Activated T-helper 1 cell treated with anti-CD3 and anti-CD28 coated beads, Interleukin-2, amount 50 U/mL, for 16 hours (primary cell): ENCODE data around the gene CD247.

Experiments
- DNase-seq, 2 donors: peaks; one replicate each; pipeline ENCODE4 v3.0.0-alpha.2; 2020; ENCODE audit warnings: low read depth in 1 of 2, low spot score in 1 of 2

Gene CD247

DNA sequence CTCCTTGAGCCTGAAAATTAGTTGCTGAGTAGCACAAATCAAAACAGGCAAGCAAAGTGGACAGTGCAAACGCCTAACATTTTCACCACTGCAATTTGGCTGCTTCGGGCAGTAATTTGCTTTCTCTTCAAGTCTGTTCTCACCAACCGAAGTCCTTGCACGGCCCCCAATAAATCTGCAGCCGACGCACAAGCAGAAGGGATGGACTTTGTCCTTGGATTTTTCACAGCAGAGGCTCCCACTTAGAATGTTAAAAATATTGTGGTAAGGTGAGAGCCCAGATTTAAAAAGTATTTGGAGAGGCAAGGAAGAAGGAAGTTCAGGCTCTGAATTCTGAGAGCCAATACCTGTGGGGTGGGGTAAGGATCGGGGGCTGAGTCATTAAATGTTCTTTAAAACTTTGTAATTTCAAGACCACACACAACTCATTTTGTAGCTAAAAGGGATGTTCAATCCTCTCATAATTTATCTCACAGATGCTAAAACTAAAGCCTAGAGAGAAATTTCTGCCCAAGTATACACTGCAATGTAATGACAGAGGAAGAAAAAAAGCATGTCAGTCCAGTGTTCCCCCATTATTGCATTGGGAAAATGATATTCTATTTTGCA is 6.2 kb downstream of the CD247 start:
- no peak for DNase-seq

DNA sequence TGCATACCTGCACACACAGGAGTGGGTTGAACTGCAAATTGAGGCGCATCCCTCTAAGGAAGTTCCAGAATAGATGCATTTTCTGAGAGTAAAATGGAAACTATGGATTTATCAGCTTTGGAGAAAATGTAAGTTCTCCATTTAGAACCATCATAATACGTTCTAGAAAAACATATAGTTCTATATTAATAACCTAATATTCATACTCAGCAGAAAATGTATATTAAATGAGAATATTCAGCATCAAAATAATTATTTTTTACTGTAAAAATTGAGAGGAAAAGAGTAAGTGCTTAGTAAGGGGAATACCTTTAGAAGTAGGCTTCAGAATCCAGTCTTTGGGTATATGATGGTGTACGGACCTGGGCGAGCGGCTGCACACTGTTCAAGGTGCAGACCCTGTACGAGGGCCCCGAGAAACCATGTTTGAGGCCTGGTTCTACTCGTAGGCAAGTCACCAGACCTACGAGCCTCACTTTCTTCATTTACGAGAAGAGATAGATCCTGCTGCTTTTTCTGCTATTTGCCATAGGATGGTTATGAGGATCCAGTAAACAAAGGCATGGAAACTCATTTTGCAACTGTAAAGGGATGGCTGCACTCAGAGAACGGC is 6.8 kb downstream of the CD247 start:
- no peak for DNase-seq

DNA sequence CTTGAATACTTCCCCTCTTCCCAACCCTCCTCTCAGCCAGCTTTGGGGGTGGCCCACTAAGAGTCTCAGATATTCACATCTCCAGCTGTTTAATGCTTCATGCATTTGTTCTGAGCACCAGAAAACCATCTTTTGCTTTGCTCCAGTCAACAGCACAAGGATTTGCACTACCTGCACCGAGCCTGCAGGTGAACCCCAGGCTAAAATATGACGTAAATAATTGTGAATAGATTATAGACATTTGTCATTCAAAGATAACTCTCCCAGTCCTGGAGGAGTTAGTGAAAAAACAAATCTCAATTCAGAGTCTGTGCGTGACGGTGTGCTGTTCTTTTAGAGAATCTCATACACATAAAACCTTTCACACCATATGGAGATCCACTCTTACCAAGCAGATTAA is 7.4 kb downstream of the CD247 start:
- DNase-seq = no peak

DNA sequence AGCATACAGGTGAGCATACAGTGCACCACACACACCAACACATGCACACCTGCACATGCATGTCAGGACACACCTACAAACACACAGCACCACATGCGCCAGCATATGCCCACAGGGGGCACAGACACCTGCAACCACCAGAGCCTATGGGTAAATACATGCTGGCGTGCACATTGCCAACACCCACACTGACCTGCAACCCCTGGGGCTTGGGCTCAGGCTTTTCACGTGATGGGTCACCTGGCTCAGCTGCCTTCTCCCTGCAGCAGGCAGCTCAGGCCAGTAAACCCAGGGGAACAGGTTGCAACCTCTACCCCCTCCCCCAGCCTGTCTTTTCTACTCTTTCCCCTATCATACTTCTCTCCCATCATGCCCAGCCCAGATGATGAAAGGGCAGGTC is 8.1 kb downstream of the CD247 start:
- DNase-seq = no peak

DNA sequence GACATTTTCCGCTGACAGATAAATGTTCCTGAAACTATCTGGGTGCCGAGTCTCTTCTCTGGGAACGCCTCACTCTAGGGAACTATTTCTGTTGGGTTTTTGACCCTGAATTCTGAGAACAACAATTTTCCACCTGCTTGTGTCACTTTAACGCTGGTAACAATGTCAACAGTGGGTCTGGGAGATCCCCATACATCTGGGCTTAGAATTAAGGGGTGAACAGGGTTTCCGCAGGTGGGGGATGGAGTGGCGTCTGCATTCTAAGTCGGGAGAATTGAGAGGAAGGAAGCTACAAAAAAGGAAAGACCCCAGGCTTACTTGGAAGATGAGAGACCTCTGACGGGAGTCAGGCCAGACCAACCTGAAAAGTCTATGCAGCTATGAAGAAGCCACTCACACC is 8.7 kb downstream of the CD247 start:
- no peak for DNase-seq

DNA sequence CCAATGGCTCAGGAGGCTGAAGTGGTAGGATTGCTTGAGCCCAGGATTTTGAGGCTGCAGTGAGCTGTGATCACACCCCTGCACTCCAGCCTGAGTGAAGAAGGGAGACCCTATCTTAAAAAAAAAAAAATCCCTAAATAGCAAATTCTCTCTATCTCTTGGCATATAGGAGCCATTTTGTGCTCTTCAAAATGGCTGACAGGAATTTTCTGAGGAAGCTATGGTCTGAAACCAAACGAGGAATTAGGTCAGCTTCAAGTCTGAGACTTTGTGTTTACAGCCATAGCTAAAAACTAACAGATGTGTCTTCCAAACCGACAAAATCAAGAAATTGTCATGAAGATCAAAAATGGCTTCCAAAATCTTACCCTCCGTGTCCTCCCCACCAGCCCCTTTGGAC is 10.6 kb downstream of the CD247 start:
- no peak for DNase-seq

DNA sequence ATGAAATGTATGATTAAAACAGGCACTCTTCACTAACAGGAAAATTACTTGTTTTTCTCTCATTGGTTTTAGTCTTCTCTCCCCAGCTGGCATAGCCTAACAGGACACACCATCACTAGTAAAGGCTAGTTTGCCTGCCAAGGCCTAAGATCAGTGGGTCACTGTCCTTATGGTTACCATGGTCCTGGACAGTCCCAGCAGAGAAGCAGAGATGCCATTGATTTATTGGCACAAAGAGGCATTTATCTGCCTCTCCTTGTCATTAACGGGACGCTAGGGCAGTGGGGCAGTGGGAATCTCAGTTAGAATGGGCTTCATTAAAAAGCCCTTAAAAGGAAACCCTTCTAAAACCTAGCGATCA is 13.9 kb downstream of the CD247 start:
- DNase-seq = no peak

DNA sequence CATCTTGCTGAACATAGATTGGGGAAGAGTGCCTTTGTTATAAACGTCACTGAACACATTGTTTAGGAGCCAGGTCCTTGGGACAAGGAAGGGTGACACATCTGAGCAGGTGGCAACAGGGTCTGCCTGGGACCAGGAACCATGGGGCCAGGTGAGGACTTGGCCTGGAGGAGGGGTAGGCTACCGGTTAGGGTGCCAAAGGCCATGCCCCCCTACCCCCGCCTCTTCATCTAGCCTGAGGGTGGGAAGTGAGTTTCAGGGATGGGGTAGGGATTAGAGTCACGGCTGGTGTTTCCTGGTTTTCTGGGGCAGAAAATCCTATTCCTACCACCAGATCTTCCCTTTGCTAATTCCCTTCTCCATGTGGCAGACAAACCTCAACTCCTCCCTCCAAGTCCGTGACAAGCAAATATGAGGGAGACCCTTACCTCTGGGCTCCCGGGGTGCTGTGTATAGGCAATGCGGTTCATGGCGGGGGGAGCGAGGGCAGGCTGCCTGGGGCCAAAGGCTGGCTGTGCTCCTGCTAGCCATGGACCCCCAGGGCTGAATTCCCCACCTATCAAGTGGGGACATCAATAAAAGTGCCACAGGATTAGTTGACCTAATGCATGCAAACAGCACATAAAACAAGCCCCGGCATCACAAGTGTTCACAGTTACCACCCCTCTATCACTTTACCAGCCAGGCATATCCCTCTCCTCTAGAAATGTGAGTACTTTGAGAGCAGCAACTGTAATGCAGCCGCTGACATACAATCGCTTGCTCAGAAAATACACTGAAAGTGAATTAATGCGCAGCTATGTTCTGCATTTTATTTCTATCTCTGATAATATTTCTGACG is 14.5 kb downstream of the CD247 start:
- no peak for DNase-seq

DNA sequence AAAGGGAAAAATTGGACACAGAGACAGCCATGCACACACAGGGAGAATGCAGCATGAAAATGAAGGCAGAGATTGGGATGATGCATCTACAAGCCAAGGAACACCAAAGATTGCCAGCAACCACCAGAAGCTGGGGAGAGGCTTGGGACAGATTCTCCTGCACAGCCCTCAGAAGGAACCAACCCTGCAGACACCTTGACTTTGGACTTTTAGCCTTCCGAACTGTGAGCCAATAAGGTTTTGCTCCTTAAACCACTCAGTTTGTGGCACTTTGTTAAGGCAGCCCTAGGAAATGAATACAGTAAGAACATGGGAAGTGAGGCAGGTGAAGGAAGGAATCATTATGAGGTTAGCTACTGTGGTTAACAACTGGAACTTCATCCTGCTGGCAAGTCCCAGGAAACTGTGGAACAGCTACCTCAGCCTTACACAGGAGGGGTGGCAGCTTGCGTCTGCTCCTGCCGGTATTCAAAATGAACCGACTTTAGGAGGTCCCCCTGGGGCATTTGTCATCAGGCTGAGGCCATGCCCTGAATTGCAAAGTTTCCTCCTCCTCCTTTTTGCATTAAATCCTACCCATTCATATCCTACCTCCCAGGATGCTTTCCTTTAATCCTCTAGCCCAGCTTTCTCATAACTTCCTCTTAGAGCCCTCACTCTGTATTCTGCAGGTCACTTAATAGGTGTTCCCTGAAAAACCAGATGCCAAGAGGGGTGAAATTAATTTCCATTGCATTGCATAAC is 15.4 kb downstream of the CD247 start:
- DNase-seq = no peak

DNA sequence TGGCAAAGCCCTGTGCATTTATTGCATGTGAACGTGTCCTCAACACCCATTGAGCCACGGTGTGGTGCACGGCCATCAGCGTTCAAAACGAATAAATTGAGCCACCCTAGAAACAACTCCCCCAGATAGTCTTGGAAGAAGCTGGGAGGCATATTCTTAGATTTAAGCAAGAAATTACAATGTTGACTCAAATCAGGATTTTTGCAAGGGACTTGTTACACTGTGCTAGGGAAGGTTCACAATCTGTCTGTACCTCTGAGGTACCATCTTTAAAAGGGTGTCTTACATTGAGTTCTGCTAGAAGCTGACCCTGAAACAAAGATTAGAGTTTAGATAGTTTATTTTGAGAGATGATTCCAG is 16.2 kb downstream of the CD247 start:
- DNase-seq = no peak

DNA sequence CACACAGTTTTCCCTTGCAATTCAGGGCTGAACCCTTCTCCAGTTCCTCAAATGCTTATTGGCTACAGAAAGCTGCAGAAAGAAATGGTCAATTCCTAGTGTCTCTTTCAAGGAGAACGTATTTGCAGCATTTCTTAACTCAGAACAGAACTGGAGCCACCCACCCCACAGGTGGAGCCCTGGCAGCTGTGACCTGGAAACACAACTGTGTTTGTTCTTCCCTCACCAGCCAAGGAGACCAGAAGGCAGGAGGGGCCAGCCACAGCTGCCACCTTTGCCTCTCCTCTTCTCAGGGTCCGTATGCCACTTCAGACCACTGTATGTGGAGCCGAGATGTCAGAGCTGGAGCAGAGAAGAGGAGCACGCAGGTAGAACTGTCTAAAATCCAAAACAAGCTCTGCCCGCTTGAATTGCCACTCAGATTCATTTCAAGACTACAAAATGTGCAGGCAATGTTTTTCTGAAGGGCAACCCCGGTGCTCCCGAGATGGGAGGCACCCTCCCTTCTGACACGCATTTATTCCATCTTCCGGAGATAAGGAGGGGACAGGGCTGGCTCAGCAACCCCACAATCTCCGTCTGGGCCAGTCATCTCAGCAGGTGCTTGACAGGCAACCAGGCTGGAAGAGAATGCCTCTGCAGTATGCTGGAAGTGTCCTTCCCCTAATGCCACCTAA is 16.7 kb downstream of the CD247 start:
- no peak for DNase-seq

DNA sequence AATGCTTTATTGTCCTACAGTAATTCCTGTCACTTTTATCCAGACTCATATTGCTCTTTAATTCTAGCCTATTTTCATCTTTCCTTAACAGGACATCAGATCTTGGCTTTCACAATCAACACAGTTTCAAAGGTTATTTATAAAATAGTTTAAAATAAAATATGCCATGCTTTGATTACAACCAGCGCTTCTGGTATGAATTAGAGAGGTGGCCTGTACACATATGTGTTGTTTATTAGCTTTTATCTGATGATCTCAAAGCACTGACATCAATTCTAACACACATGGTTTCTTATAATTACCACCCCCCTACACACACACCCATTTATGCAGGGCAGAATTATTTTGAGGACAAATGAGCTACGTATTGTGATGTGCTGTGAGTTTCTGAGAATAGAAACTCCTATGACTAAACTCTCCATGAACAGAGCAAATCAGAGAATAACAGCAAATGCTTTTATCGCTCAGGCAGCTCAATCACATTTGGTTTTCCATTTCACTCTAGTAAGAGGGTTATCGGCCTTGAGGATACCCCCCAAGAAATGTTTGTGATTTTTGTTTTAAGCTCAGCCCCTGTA is 18.0 kb downstream of the CD247 start:
- no peak for DNase-seq

DNA sequence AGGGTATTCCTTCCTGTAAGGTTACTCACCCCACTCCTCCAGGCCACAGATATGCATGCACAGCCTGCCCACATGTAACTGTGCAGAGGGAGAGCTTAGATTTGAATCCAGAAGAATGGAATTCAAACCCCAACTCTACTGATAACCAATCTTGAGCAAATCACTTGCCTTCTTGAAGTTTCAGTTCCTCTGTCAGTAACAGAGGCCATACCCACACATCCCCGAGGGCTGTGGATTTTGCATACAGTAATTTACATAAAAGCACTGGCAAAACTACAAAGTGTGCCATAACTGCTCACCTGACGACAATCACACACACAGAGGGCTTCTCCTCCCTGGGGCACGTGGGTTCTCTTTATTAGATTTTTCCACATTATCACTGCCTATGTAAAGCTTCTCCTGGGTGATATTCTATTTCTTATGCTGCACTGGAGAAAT is 18.6 kb downstream of the CD247 start:
- no peak for DNase-seq

DNA sequence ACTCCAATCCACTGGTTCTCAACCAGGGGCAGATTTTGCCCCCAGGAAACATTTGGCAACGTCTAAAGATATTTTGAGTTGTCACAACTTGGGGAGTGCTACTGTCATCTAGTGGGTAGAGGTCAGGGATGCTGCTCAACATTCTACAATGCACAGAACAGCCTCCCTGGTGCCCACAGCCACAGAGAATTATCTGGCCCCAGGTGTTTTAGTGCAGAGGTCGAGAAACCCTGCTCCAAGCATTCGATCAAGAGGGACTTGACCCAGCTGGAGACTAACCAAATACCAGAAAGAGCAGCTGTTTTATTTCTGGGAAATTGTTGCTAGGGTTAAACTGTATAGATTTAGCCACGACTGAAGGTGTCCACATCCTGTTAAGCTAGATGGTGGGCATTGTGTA is 19.2 kb downstream of the CD247 start:
- DNase-seq = no peak

DNA sequence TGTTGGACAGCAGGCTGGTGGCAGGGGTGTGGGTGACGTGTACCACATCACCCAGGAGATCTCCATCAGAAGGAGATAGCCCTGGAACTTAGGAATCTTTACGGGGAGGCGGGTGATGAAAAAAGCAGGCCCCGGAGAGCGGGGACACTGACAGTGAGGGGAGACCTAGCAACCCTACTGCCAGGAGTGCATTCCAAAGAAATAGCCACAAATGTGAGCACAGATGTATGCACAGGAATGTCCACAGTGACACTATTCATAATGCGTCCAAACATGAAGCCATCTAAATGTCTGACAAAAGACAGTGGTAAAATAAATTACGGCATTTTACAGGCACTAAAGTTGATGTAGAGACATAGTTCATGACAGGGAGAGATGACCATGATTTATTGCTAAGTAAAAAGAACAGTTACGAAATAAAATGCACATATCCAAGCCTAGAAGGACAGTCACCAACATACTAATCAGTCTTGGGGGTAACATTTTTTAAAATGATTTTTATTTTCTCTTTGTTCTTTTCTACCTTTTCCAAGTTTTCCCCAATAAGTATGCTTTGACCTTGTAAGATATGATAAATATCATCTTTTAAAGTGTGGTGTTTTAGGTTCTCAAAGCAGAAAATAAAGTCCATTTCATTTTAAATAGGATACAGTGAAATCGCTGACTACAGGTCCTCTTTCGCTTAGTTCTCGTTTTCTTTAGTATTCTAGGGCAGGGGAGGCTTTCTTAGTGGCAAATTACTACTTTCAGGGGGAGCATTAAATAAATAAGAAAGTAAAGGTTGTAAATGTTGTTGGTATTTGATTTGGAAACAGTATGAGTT is 21.3 kb downstream of the CD247 start:
- DNase-seq = no peak

DNA sequence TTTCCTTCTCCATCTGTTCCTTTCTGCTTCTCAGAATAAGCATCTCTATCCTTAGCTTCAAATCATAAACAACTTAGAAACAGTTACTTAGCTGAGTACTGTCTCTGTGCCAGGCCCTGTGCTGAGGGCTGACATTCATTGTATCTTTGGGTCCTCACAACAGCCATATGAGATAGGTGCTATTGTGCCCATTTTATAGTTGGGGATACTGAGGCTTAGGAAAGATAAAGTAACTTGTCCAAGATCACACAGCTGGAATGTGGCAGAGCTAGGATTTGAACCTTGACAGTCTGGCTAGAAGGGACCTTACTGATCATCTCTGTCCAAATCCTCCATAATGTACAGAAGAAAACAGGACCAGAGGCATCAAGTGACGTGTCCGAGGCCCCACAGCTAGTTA is 25.0 kb downstream of the CD247 start:
- DNase-seq = no peak

DNA sequence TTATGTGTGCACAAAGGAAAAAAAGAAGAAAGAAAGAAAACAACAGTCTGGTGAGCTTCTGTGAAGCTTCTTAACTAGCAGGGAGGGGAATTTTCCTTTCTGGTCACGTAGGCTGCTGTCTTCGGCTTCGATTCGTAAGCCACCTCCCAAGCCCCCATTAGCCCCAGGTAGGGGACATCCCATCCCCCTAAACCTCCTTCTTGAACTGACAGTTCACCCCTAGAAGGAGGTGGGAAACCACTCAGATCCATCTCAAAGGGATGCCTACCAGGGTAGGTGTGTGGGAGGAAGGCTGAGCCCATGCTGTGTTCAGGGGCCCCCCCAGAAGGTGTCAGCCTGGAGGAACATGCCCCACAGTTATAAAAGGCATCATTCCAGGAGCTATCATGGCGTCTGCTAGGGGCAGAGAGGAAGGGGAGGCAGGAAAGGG is 25.8 kb downstream of the CD247 start:
- DNase-seq = no peak

DNA sequence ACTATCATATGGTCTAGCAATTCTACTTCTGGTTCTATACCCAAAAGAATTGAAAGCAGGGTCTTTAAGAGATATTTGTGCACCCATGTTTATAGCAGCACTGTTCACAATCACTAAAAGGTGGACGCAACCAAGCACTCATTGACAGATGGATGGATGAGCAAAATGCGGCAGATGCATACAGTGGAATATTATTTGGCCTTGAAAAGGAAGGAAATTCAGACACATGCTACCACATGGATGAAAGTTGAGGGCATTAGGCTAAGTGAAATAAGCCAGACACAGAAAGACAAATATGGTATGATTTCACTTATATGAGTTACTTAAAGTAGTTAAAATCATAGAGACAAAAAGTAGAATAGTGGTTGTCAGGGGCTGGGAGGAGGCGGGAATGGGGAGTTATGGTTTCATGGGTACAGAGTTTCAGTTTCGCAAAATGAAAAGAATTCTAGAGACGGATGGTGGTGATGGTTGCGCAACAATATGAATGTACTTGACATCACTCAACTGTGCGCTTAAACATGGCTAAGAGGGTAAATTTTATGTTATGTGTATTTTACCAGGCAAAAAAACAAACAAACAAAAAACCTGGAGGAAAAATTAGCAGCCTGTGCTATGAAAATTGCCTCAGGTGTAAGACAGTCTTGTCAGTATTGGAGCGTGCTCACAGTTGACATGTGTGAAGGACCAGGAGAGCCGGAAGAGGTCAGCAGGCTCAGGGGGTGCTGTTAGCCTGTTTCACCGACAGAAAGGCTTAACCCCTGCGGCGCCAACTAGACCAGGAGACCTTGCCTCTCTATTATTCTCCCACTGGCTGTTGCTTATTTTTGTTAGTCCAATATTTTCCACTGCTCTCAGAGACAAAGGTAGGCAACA is 26.5 kb downstream of the CD247 start:
- DNase-seq = no peak

DNA sequence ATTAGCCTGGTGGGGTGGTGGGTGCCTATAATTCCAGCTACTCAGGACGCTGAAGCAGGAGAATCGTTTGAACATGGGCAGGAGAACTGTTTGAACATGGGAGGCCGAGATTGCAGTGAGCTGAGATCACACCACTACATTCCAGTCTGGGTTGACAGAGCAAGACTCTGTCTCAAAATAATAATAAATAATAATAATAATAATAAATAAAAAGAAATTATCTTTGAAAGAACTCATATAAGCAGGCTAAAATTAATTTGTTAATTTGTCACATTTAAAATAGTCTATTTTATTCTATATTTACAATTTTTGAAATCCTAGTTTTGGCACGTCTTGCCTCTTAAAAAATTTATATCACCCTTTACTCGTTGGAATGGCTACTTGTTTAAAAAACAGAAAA is 27.6 kb downstream of the CD247 start:
- no peak for DNase-seq
